Endothelial cell of umbilical vein (primary cell): ENCODE data around the gene RNH1. TPM values are rescaled to one million over a fixed set of nuclear protein-coding genes. Genes with fewer than 3 reads are reported as not detected.

Experiments
- BruUV-seq: library from RNA; stranded (reverse); fragments of 400-500 nt; replicated peaks from 2 replicates; lab custom pipeline; 2021; lab: Mats Ljungman, UMichigan
- CTCF ChIA-PET: fragments of 300-600, 350-600 bp; sonication (Branson Sonifier 250); formaldehyde crosslinking; loops from one replicate; lab custom pipeline; 2021; ENCODE audit warnings: antibody characterized with exemption, inconsistent platforms; lab: Charles Lee
- POLR2A ChIA-PET: fragments of 300-600, 350-600 bp; sonication (Branson Sonifier 250); formaldehyde crosslinking; loops from one replicate; lab custom pipeline; 2021; ENCODE audit warnings: antibody characterized with exemption, inconsistent platforms; lab: Charles Lee
- DNase-seq: peaks from one replicate; pipeline ENCODE4 v3.0.0-alpha.2; 2011; ENCODE audit warnings: low read depth, low spot score
- FAIRE-seq: peaks from 2 replicates; lab custom pipeline; 2011; peaks lifted over from hg19 to GRCh38; lab: Jason Lieb, UNC
- H2AFZ ChIP-seq: 2 replicates; pipeline ENCODE4 v1.6.0; 2012; ENCODE audit warnings: low read depth, low read length, control low read depth, inconsistent platforms
- H3K27ac ChIP-seq: 2 replicates; pipeline ENCODE4 v1.5.1; 2011; ENCODE audit warnings: low read depth, mild to moderate bottlenecking, control low read depth, low read length, moderate library complexity; ENCODE audit not compliant: insufficient read depth
- H3K27me3 ChIP-seq, 2 experiments: 2 replicates each; pipeline versions ENCODE4 v1.6.0 to v1.6.1; 2011; ENCODE audit warnings: low read length in 2 of 2, mixed read lengths in 1 of 2; ENCODE audit not compliant: control insufficient read depth in 2 of 2, insufficient read depth in 2 of 2
- H3K36me3 ChIP-seq, 2 experiments: 2 replicates in 1 of 2; 3 replicates in 1 of 2; pipeline ENCODE4 v1.5.1; 2011; ENCODE audit warnings: low read length in 2 of 2, mild to moderate bottlenecking in 1 of 2, moderate library complexity in 1 of 2; ENCODE audit not compliant: control insufficient read depth in 2 of 2, insufficient read depth in 2 of 2; ENCODE audit errors: extremely low read depth in 1 of 2
- H3K4me1 ChIP-seq: 3 replicates; pipeline ENCODE4 v1.5.1; 2011; ENCODE audit warnings: mild to moderate bottlenecking, low read length; ENCODE audit not compliant: control insufficient read depth, insufficient read depth; ENCODE audit errors: extremely low read depth
- H3K4me2 ChIP-seq: 2 replicates; pipeline ENCODE4 v1.6.1; 2011; ENCODE audit warnings: low read length, control low read depth, mixed read lengths; ENCODE audit not compliant: insufficient read depth
- H3K4me3 ChIP-seq, 3 experiments: fragments of 200-600 bp in 1 of 3; sonication (generic), shearing (Covaris generic) in 1 of 3; replicated peaks in 1 of 3; 2 replicates each; pipeline ENCODE4 v1.5.1; 2011 to 2016; ENCODE audit warnings: control low read depth in 3 of 3, low read length in 3 of 3, mild to moderate bottlenecking in 2 of 3, inconsistent platforms in 1 of 3, low read depth in 1 of 3, moderate library complexity in 1 of 3; ENCODE audit not compliant: insufficient read depth in 1 of 3
- H3K79me2 ChIP-seq: 2 replicates; pipeline ENCODE4 v1.6.0; 2012; ENCODE audit warnings: low read length, inconsistent platforms; ENCODE audit not compliant: control insufficient read depth, insufficient read depth
- H3K9ac ChIP-seq: replicated peaks from 2 replicates; pipeline ENCODE3; 2011; ENCODE audit warnings: low read length, control low read depth; ENCODE audit not compliant: insufficient read depth; ENCODE audit errors: extremely low read depth
- H3K9me1 ChIP-seq: replicated peaks from 3 replicates; pipeline ENCODE4 v1.6.0; 2011; ENCODE audit warnings: mild to moderate bottlenecking, low read length; ENCODE audit not compliant: control insufficient read depth, insufficient read depth; ENCODE audit errors: extremely low read depth
- H3K9me3 ChIP-seq: replicated peaks from 2 replicates; pipeline ENCODE4 v1.5.1; 2012; ENCODE audit warnings: low read length, inconsistent platforms; ENCODE audit not compliant: control insufficient read depth, insufficient read depth
- H4K20me1 ChIP-seq: replicated peaks from 2 replicates; pipeline ENCODE3; 2011; ENCODE audit warnings: mild to moderate bottlenecking, low read length; ENCODE audit not compliant: control insufficient read depth, insufficient read depth; ENCODE audit errors: extremely low read depth
- EZH2 ChIP-seq: IDR thresholded peaks from 2 replicates; pipeline ENCODE4 v1.6.1; 2012; ENCODE audit warnings: borderline replicate concordance, low read depth, mild to moderate bottlenecking, moderate library complexity, low read length, inconsistent platforms; ENCODE audit not compliant: severe bottlenecking
- FOS ChIP-seq: IDR thresholded peaks from 2 replicates; pipeline ENCODE4 v1.6.1; 2011; ENCODE audit warnings: mild to moderate bottlenecking, low read length, moderate library complexity, borderline replicate concordance; ENCODE audit not compliant: insufficient read depth
- GATA2 ChIP-seq: IDR thresholded peaks from 2 replicates; pipeline ENCODE4 v1.7.0; 2011; ENCODE audit warnings: low read depth, mild to moderate bottlenecking, moderate library complexity, mixed read lengths, low read length; ENCODE audit not compliant: insufficient read length, insufficient read depth
- JUN ChIP-seq: IDR thresholded peaks from 2 replicates; pipeline ENCODE4 v1.6.1; 2011; ENCODE audit warnings: borderline replicate concordance, low read depth; ENCODE audit not compliant: insufficient read length, insufficient read depth
- MYC ChIP-seq: IDR thresholded peaks from one replicate; pipeline ENCODE4 v1.6.1; 2011; ENCODE audit warnings: mild to moderate bottlenecking, low read depth, low read length
- POLR2A ChIP-seq: IDR thresholded peaks from 2 replicates; pipeline ENCODE4 v1.6.1; 2012; ENCODE audit warnings: low read depth, mild to moderate bottlenecking, control low read depth, low read length
- POLR2AphosphoS5 ChIP-seq: IDR thresholded peaks from 2 replicates; pipeline ENCODE4 v1.6.1; 2012; ENCODE audit warnings: low read depth, mild to moderate bottlenecking, control low read depth, low read length, moderate library complexity; ENCODE audit not compliant: insufficient read depth
- dilution Hi-C: fragments of 300-500 bp; cut with MboI; formaldehyde crosslinking; loops from one replicate; pipeline ENCODE4 v1.15.0; 2019; ENCODE audit warnings: low sequenced_read_pairs; ENCODE audit not compliant: extremely low pct_ligation_motif_present
- intact Hi-C: fragments of 100-400 bp; cut with micrococcal nuclease; formaldehyde crosslinking; loops from one replicate; pipeline ENCODE4 v1.10.0; 2022
- polyA plus RNA-seq, 4 experiments: library from polyadenylated mRNA; depleted of rRNA in 3 of 4; stranded (reverse) in 3 of 4; unstranded in 1 of 4; fragments of >200 nt; gene quantifications; 2 replicates each; pipeline versions ENCODE4 v1.2.1 to v1.2.3, GENCODE V29; 2011 to 2012; ENCODE audit warnings: missing spikeins in 1 of 4
- total RNA-seq: library from RNA; stranded (reverse); gene quantifications from 2 replicates; pipeline ENCODE4 v1.2.3, GENCODE V29; 2021
- TF ChIP-seq, protein P1 (sequence below): IDR thresholded peaks from 2 replicates; pipeline ENCODE4 v1.6.1; 2011; ENCODE audit not compliant: insufficient read depth, insufficient read length
- TF ChIP-seq, protein P2 (sequence below), 2 donors: IDR thresholded peaks; 1 replicate in 1 of 2; 2 replicates in 1 of 2; pipeline ENCODE4 v1.5.1; 2011; ENCODE audit warnings: low read length in 2 of 2, mild to moderate bottlenecking in 2 of 2, moderate library complexity in 2 of 2, control low read depth in 1 of 2, inconsistent platforms in 1 of 2, low read depth in 1 of 2; ENCODE audit not compliant: insufficient read depth in 1 of 2; ENCODE audit errors: extremely low read depth in 1 of 2

The RNH1 gene
- total and polyA plus RNA-seq, 2 donors (not counting 3 experiments of a cell fraction or from before 2014, with no cell fraction given): 144 to 198 TPM

DNA sequence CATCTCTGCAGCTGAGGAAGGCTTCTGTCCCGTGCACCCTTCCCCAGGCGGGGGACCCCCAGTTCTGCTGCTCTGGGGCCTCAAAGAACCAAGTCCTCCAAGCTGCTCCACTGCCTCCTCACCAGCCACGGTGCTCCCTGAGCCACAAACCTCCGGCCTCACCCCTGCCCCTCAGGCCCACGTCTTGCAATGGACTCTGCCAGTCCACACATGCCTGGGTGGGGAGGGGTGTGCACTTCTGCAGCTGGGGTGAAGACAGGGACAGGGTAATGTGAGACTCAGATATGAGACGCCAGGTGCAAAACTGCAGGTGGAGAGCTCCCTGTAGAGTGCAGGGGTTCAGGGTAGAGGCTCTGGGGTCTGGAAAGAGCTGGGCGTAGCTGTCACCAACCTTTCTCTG, 60.2 kb downstream of the RNH1 start:
- Histone ChIP-seq H3K9me3 (no peaks in the 10 kb centered on the region), H3K36me3 (no peaks in the 10 kb centered on the region), H3K27me3 (peaks cover 0 to 2% of the 10 kb centered on the region in 2 experiments), H3K4me2 (no peak overlapping the region), H3K9ac (no peak overlapping the region), H3K79me2 (peaks cover 19% of the 10 kb centered on the region), H3K4me1 (peaks cover 14% of the 10 kb centered on the region), H3K9me1 (no peaks in the 10 kb centered on the region), H3K4me3 (no peak overlapping the region), H2AFZ (no peak overlapping the region), H3K27ac (no peak overlapping the region), H4K20me1 (no peaks in the 10 kb centered on the region)
- intact Hi-C loops (loop anchor here (5.0 kb wide), 1 partner anchor 195 kb away; no protein-coding TSS in a partner anchor), dilution Hi-C loops (no loop called here)
- BruUV-seq: no TSS peak
- DNase-seq (no peak), FAIRE-seq (no peak)
- ChIA-PET POLR2A (no interaction called here), CTCF (interaction anchor here (1.3 to 2.4 kb wide), 5 partner anchors 13 to 196 kb away, joined by 3 to 32 read pairs (median 12); partner anchors contain the start of gene SIGIRR)
- TF ChIP-seq JUN (no peak), FOS (no peak), POLR2AphosphoS5 (no peak), POLR2A (no peak), MYC (no peak), GATA2 (no peak), EZH2 (no peak)
- TF ChIP-seq, protein P1, sequence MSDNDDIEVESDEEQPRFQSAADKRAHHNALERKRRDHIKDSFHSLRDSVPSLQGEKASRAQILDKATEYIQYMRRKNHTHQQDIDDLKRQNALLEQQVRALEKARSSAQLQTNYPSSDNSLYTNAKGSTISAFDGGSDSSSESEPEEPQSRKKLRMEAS: no peak
- TF ChIP-seq, protein P2, sequence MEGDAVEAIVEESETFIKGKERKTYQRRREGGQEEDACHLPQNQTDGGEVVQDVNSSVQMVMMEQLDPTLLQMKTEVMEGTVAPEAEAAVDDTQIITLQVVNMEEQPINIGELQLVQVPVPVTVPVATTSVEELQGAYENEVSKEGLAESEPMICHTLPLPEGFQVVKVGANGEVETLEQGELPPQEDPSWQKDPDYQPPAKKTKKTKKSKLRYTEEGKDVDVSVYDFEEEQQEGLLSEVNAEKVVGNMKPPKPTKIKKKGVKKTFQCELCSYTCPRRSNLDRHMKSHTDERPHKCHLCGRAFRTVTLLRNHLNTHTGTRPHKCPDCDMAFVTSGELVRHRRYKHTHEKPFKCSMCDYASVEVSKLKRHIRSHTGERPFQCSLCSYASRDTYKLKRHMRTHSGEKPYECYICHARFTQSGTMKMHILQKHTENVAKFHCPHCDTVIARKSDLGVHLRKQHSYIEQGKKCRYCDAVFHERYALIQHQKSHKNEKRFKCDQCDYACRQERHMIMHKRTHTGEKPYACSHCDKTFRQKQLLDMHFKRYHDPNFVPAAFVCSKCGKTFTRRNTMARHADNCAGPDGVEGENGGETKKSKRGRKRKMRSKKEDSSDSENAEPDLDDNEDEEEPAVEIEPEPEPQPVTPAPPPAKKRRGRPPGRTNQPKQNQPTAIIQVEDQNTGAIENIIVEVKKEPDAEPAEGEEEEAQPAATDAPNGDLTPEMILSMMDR (IDR thresholded peaks at IDR 0.05; ENCODE audit: extremely low read depth in 1 of 2, insufficient read depth in 1 of 2, low read depth in 1 of 2, low read length in 2 of 2): no peak
